Activated CD8-positive, alpha-beta memory T cell treated with anti-CD3 and anti-CD28 coated beads, Interleukin-2, amount 50 U/mL, for 48 hours (primary cell): ENCODE results near the gene DNAJC4.
"Not testable (repeated sequence)": the region's sequence is repeated elsewhere in the genome, so short reads cannot be mapped to it uniquely, and the experiment has no call there.

Experiments
- DNase-seq: peaks from one replicate; pipeline ENCODE4 v3.0.0-alpha.2; 2020

DNAJC4 gene

DNA sequence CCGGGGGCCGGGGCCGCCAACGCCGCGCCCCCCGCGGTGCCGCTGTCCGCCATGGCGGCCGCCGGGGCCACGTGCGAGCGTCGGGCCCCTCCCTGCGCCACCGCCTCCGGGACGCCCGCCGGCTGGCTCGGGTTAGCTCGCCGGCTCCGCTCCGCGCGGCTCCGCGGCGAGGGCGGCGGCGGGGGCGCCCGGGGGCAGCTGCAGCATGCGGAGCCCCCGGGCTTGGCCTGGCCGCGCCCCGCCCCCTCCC is 16.2 kb downstream of the DNAJC4 start:
- not testable (repeated sequence) for DNase-seq

GRCh38 chr11:64246871-64247728 is 16.8 kb downstream of the DNAJC4 start, which contains the start of gene PPP1R14B:
Gene PPP1R14B, minus strand, starts transcription at chr11:64246943. Its CDS starts 270 bp downstream, at chr11:64246673.
- peak; percentile 90 for DNase-seq

DNA sequence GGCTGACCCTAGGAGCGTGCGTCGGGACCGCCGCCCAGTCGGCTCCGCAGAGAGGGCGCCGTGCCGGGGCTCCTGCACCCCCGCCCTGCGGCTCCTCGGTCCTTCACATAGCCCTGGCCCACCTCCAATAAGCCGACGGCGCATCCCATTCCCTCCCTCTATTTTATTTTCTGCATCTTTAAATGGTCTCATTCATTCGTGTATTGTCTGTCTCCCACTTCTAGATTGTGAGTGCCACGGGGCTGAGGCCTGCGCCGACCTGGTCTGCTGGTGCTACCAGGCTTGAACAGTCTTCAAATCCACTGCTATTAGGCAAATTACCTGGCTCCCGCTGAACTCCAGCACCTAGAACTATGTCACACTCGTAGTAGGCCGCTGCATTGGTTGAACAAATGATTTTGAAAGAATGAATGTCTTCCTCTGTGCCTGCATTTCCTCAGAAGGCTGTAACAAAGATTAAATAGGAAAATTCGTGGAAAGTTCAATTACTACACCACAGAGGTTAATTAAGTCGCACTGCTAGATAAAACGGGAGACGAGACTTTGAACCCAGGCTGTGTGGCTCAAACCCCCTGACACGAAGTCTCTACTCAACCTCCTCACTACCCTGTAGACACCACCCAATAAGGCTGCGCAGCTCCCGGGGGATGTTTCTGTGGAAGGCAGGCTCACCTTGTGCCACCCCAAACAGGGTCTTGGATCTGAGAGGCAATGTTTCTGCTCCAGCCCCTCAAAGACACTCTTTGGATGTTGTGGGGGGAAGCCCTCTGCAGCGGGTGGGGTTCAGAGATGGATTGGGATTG is 17.6 kb downstream of the DNAJC4 start:
- DNase-seq: no peak

- DNase-seq: no peak
Measured at GRCh38 chr11:64248578-64248977, 18.2 kb downstream of the DNAJC4 start.

- no peak for DNase-seq
Measured at GRCh38 chr11:64249038-64249437, 18.7 kb downstream of the DNAJC4 start.

GRCh38 chr11:64249563-64250414 is 19.4 kb downstream of the DNAJC4 start:
- no peak for DNase-seq

- no peak for DNase-seq
Measured at GRCh38 chr11:64250415-64251015, 20.2 kb downstream of the DNAJC4 start.

- DNase-seq: peak; percentile 91
Measured at GRCh38 chr11:64251016-64251752, 20.8 kb downstream of the DNAJC4 start, which contains the start of gene PLCB3. Gene PLCB3, plus strand, starts transcription at chr11:64251530. Its CDS starts 120 bp downstream, at chr11:64251650.

- DNase-seq: no peak
Measured at GRCh38 chr11:64251753-64252002, 21.3 kb downstream of the DNAJC4 start.

GRCh38 chr11:64252003-64252872 is 21.9 kb downstream of the DNAJC4 start:
- no peak for DNase-seq

GRCh38 chr11:64253043-64253442 is 22.7 kb downstream of the DNAJC4 start:
- no peak for DNase-seq

DNA sequence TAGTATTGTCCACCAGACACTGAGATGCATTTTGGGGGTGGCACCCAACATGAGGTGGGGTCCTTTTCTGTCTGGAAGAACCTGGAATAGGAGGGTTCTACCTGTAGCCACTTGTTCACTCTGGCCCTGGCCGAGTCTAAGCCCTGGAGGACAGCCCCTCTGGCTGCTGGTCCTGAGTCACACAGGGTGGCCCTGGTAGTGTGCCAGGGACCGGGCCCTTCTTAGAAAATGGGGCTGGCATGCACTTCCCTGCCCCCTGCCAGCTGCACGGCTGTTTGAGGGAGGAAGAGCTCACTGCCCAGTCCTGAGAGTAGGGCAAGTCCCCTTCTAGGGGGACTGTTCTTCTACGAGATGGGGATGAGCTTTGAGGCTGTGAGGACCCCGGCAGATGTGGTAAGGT is 23.1 kb downstream of the DNAJC4 start:
- no peak for DNase-seq

- no peak for DNase-seq
Measured at GRCh38 chr11:64254326-64254725, 24.0 kb downstream of the DNAJC4 start.

DNA sequence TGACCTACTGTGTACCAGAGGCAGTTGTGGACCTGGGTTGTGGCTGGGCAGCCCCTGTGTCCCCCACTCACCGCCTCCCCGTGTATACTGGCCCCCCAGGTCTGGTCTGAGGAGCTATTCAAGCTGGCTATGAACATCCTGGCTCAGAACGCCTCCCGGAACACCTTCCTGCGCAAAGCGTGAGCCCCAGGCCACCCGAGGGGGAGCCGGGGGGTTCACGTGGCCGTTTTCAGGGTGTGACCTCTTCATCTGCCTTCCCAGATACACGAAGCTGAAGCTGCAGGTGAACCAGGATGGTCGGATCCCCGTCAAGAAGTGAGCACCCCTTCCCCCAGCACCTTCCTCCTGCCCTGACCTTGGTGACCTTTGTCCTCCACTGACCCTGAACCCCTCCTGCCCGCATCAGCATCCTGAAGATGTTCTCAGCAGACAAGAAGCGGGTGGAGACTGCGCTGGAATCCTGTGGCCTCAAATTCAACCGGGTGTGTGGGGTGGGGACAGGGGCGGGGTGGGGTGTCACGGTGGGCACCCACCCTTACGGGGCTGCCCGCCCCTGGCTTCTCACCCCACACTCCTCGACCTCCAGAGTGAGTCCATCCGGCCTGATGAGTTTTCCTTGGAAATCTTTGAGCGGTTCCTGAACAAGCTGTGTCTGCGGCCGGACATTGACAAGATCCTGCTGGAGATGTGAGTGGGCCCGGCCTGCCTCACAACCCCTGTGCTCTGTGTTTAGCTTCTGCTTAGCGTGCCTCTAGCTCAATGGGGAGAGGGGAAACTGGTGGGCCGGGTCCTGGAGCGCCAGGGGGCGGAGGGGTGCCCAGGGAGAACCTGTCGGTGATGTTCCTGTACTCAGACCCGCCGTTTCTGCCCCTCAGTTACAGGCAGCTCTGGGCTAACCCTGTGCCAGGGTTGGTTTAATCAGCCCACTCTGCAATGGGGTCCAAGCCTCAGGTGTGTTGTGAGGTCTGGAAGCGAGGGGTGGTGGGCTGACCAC is 25.1 kb downstream of the DNAJC4 start:
- DNase-seq: no peak

DNA sequence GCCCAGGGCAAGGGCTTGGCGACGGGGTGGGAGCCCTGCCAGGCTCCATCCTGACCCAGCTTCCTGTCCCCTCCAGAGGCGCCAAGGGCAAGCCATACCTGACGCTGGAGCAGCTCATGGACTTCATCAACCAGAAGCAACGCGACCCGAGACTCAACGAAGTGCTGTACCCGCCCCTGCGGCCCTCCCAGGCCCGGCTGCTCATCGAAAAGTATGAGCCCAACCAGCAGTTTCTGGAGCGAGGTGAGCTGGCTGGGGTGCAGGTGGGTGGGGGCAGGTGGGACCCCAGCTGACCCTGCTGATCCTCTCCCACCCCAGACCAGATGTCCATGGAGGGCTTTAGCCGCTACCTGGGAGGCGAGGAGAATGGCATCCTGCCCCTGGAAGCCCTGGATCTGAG is 26.0 kb downstream of the DNAJC4 start:
- DNase-seq: no peak

DNA sequence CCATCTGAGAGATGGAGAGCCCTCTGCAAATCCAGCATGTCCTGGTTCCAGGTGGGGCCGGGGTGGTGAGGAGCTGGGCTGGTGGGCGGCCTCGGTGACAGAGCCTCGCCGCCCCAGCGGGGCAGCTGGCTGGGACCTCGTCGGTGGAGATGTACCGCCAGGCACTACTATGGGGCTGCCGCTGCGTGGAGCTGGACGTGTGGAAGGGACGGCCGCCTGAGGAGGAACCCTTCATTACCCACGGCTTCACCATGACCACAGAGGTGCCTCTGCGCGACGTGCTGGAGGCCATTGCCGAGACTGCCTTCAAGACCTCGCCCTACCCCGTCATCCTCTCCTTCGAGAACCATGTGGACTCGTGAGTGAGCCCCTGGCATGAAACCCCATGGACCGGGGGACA is 28.0 kb downstream of the DNAJC4 start:
- DNase-seq: no peak

DNA sequence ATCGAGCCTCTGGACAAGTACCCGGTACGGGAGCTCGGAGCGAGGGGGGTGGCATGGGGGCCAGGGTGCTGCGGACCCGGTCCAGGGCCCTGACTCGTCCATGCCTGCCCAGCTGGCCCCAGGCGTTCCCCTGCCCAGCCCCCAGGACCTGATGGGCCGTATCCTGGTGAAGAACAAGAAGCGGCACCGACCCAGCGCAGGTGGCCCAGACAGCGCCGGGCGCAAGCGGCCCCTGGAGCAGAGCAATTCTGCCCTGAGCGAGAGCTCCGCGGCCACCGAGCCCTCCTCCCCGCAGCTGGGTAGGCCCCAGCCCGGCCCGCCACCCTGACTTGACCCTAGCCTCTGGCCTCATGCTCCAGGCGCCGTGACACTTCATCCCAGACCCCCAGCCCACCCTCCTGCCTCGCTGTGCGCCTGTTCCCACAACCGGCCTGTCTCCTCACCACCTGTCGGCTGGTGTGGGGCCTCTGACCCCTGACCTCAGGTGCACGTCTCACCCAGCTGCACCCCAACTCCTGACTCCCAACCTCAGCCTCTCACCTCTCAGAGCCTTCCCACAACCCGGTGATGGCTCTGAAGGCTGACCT is 28.7 kb downstream of the DNAJC4 start:
- DNase-seq: no peak

GRCh38 chr11:64259533-64260067 is 29.3 kb downstream of the DNAJC4 start:
- no peak for DNase-seq

DNA sequence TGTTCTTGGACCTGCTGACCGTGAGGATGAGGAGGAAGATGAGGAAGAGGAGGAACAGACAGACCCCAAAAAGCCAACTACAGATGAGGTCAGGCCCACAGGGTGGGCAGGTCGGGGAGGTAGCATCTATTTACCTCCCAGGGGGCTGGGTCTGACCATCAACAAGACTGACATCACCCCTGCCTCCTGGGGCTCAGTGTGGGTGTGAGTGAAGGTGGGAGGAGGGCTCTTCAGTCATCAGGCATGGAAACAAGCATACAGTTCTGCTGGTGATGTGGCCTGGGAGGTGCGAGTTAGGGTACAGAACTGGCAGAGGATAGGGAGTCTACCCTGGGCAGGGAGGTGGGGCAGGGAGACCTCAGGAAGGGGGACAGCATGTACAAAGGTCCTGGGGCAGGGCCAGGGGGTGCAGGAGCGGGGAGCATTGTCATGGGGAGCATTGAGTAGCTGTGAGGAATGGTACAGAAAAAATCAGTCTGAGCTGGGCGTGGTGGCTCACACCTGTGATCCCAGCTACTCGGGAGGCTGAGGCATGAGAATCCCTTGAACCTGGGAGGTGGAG is 29.9 kb downstream of the DNAJC4 start:
- DNase-seq: no peak
